ENCODE measurements around the gene MRPL53.

The MRPL53 gene

GRCh38 chr2:74458938-74459363, 13.5 kb downstream of the MRPL53 start:
- DNase-seq (ENCODE audit: low read depth in 1 of 2, low spot score in 1 of 2) = no peak
- H3K27ac ChIP-seq (replicated peaks) = peak overlapping the region; percentile 58
- H3K27me3 ChIP-seq (ENCODE audit: insufficient read depth, poor library complexity, severe bottlenecking) = no peaks in the 10 kb centered on the region
- no peak for TF ChIP-seq POLR2AphosphoS5 (IDR thresholded peaks at IDR 0.05; ENCODE audit: low read depth)
- peak overlapping the region; percentile 72 for H3K4me3 ChIP-seq (replicated peaks; ENCODE audit: insufficient read depth, low read length)

GRCh38 chr2:74458132-74458937, 14.1 kb downstream of the MRPL53 start, which contains the start of gene WBP1:
WBP1 (plus strand) TSS chr2:74458438; CDS start chr2:74458603, 165 bp downstream.
- Histone ChIP-seq H3K27me3 (ENCODE audit: insufficient read depth, poor library complexity, severe bottlenecking) (no peaks in the 10 kb centered on the region), H3K4me3 (replicated peaks; ENCODE audit: insufficient read depth, low read length) (peak within 1 kb of the TSS; percentile 72), H3K27ac (replicated peaks) (peak within 1 kb of the TSS; percentile 84)
- no peak for TF ChIP-seq REST (IDR thresholded peaks at IDR 0.05; ENCODE audit: insufficient replicate concordance, low read depth)
- TF ChIP-seq SPI1 (IDR thresholded peaks at IDR 0.05; ENCODE audit: borderline replicate concordance, low read depth) = no peak
- TF ChIP-seq POLR2AphosphoS5 (IDR thresholded peaks at IDR 0.05; ENCODE audit: low read depth) = peak; percentile 86
- no peak for TF ChIP-seq GABPA (IDR thresholded peaks at IDR 0.05; ENCODE audit: low read depth)
- DNase-seq (ENCODE audit: low read depth in 1 of 2, low spot score in 1 of 2) = peak; percentile 99 to 100

GRCh38 chr2:74457549-74458131, 14.8 kb downstream of the MRPL53 start:
- Histone ChIP-seq H3K27me3 (ENCODE audit: insufficient read depth, poor library complexity, severe bottlenecking) (no peaks in the 10 kb centered on the region), H3K27ac (replicated peaks) (peak overlapping the region; percentile 84), H3K4me3 (replicated peaks; ENCODE audit: insufficient read depth, low read length) (peak overlapping the region; percentile 68)
- peak in 1 of 2 experiments; percentile 62 for DNase-seq (ENCODE audit: low read depth in 1 of 2, low spot score in 1 of 2)
- TF ChIP-seq SPI1 (IDR thresholded peaks at IDR 0.05; ENCODE audit: borderline replicate concordance, low read depth) = no peak
- peak; percentile 64 for TF ChIP-seq GABPA (IDR thresholded peaks at IDR 0.05; ENCODE audit: low read depth)

GRCh38 chr2:74457129-74457548, 15.3 kb downstream of the MRPL53 start:
- DNase-seq (ENCODE audit: low read depth in 1 of 2, low spot score in 1 of 2) = peak in 1 of 2 experiments; percentile 34
- no peaks in the 10 kb centered on the region for H3K27me3 ChIP-seq (ENCODE audit: insufficient read depth, poor library complexity, severe bottlenecking)
- H3K4me3 ChIP-seq (replicated peaks; ENCODE audit: insufficient read depth, low read length) = peak overlapping the region; percentile 68
- TF ChIP-seq SPI1 (IDR thresholded peaks at IDR 0.05; ENCODE audit: borderline replicate concordance, low read depth) = no peak
- TF ChIP-seq GABPA (IDR thresholded peaks at IDR 0.05; ENCODE audit: low read depth) = no peak
- no peak for TF ChIP-seq CTCF (IDR thresholded peaks at IDR 0.05; ENCODE audit: insufficient read depth, low read length)
- H3K27ac ChIP-seq (replicated peaks) = peak overlapping the region; percentile 84

- Histone ChIP-seq H3K27me3 (ENCODE audit: insufficient read depth, poor library complexity, severe bottlenecking) (no peaks in the 10 kb centered on the region), H3K27ac (replicated peaks) (peak within 1 kb of the TSS; percentile 66), H3K4me3 (replicated peaks; ENCODE audit: insufficient read depth, low read length) (peak within 1 kb of the TSS; percentile 76)
- DNase-seq (ENCODE audit: low read depth in 1 of 2, low spot score in 1 of 2) = peak; percentile 98
- no peak for TF ChIP-seq CTCF (IDR thresholded peaks at IDR 0.05; ENCODE audit: insufficient read depth, low read length)
- peak; percentile 99 for TF ChIP-seq GABPA (IDR thresholded peaks at IDR 0.05; ENCODE audit: low read depth)
- TF ChIP-seq POLR2AphosphoS5 (IDR thresholded peaks at IDR 0.05; ENCODE audit: low read depth) = peak; percentile 71
- TF ChIP-seq REST (IDR thresholded peaks at IDR 0.05; ENCODE audit: insufficient replicate concordance, low read depth) = peak; percentile 69
- no peak; the same call in 1 of the 2 replicates for TF ChIP-seq SPI1 (IDR thresholded peaks at IDR 0.05; ENCODE audit: borderline replicate concordance, low read depth)
These were observed 17.6 kb downstream of the MRPL53 start, which contains the start of gene INO80B for GRCh38 chr2:74454654-74455511. INO80B (plus strand) TSS chr2:74455087; CDS start chr2:74455117, 30 bp downstream.
